GM12878 (cell line): ENCODE results near the gene PMAIP1.

Source experiments
- CHD2 ChIP-seq: IDR thresholded peaks from 2 replicates; pipeline ENCODE4 v1.6.1; 2011; ENCODE audit warnings: low read depth, low read length, improper control_type of control experiment, borderline replicate concordance
- IKZF1 ChIP-seq: fragments of 450-650 bp; conservative IDR thresholded peaks from 2 replicates; pipeline ENCODE4 v1.6.1; 2017; ENCODE audit warnings: antibody characterized with exemption, mild to moderate bottlenecking
- POLR2A ChIP-seq: IDR thresholded peaks from 2 replicates; pipeline ENCODE4 v1.6.1; 2011; ENCODE audit warnings: low read depth, mild to moderate bottlenecking, low read length
- TF ChIP-seq, protein P1 (sequence below): fragments of 450-650 bp; IDR thresholded peaks from 2 replicates; pipeline ENCODE4 v1.6.1; 2017; ENCODE audit warnings: mild to moderate bottlenecking, moderate library complexity
- TF ChIP-seq, protein P2 (sequence below): fragments of 450-650 bp; IDR thresholded peaks from 2 replicates; pipeline ENCODE4 v1.6.1; 2017; ENCODE audit warnings: mild to moderate bottlenecking, low read depth, inconsistent platforms; ENCODE audit not compliant: poor library complexity, severe bottlenecking

DNA sequence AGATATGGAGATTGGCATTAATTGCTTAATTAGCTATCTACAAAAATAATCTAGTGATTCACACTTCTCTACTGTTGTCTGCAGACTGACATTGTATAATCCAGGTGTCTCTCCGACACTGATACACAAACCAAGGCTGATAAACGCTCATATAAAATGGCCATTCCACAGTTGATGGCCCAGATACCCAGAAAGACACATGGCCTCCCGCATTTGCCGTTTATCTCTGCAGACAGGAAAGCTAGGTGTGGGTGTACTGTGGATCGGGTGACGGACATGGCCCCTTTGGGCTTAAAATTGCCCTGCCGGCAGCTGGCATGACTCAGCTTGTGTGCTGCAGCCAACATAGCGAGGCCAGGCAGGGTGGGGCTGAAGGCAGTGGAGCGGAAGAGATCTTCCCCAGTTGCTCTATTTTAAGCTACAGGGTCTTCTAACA is 18.5 kb downstream of the PMAIP1 start:
- TF ChIP-seq, protein P1, sequence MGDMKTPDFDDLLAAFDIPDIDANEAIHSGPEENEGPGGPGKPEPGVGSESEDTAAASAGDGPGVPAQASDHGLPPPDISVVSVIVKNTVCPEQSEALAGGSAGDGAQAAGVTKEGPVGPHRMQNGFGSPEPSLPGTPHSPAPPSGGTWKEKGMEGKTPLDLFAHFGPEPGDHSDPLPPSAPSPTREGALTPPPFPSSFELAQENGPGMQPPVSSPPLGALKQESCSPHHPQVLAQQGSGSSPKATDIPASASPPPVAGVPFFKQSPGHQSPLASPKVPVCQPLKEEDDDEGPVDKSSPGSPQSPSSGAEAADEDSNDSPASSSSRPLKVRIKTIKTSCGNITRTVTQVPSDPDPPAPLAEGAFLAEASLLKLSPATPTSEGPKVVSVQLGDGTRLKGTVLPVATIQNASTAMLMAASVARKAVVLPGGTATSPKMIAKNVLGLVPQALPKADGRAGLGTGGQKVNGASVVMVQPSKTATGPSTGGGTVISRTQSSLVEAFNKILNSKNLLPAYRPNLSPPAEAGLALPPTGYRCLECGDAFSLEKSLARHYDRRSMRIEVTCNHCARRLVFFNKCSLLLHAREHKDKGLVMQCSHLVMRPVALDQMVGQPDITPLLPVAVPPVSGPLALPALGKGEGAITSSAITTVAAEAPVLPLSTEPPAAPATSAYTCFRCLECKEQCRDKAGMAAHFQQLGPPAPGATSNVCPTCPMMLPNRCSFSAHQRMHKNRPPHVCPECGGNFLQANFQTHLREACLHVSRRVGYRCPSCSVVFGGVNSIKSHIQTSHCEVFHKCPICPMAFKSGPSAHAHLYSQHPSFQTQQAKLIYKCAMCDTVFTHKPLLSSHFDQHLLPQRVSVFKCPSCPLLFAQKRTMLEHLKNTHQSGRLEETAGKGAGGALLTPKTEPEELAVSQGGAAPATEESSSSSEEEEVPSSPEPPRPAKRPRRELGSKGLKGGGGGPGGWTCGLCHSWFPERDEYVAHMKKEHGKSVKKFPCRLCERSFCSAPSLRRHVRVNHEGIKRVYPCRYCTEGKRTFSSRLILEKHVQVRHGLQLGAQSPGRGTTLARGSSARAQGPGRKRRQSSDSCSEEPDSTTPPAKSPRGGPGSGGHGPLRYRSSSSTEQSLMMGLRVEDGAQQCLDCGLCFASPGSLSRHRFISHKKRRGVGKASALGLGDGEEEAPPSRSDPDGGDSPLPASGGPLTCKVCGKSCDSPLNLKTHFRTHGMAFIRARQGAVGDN: peak; percentile 59
- peak; percentile 44; the same call in 1 of the 2 replicates for TF ChIP-seq POLR2A
- peak; percentile 39; the same call in 1 of the 2 replicates for TF ChIP-seq CHD2
- peak; percentile 80 for TF ChIP-seq IKZF1
- TF ChIP-seq, protein P2, sequence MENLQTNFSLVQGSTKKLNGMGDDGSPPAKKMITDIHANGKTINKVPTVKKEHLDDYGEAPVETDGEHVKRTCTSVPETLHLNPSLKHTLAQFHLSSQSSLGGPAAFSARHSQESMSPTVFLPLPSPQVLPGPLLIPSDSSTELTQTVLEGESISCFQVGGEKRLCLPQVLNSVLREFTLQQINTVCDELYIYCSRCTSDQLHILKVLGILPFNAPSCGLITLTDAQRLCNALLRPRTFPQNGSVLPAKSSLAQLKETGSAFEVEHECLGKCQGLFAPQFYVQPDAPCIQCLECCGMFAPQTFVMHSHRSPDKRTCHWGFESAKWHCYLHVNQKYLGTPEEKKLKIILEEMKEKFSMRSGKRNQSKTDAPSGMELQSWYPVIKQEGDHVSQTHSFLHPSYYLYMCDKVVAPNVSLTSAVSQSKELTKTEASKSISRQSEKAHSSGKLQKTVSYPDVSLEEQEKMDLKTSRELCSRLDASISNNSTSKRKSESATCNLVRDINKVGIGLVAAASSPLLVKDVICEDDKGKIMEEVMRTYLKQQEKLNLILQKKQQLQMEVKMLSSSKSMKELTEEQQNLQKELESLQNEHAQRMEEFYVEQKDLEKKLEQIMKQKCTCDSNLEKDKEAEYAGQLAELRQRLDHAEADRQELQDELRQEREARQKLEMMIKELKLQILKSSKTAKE: no peak
